Camera-type eye (tissue), 1 donor: Measurements from ENCODE around the gene RBM7. TPM values are rescaled to one million over a fixed set of nuclear protein-coding genes. Genes with fewer than 3 reads are reported as not detected.

Experiments
- total RNA-seq: library from RNA; depleted of rRNA; stranded (reverse); fragments of >200 nt; gene quantifications from one replicate; pipeline ENCODE4 v1.2.3, GENCODE V29; 2014

Gene RBM7, protein sequence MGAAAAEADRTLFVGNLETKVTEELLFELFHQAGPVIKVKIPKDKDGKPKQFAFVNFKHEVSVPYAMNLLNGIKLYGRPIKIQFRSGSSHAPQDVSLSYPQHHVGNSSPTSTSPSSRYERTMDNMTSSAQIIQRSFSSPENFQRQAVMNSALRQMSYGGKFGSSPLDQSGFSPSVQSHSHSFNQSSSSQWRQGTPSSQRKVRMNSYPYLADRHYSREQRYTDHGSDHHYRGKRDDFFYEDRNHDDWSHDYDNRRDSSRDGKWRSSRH
- 32.2 TPM for total RNA-seq

DNA sequence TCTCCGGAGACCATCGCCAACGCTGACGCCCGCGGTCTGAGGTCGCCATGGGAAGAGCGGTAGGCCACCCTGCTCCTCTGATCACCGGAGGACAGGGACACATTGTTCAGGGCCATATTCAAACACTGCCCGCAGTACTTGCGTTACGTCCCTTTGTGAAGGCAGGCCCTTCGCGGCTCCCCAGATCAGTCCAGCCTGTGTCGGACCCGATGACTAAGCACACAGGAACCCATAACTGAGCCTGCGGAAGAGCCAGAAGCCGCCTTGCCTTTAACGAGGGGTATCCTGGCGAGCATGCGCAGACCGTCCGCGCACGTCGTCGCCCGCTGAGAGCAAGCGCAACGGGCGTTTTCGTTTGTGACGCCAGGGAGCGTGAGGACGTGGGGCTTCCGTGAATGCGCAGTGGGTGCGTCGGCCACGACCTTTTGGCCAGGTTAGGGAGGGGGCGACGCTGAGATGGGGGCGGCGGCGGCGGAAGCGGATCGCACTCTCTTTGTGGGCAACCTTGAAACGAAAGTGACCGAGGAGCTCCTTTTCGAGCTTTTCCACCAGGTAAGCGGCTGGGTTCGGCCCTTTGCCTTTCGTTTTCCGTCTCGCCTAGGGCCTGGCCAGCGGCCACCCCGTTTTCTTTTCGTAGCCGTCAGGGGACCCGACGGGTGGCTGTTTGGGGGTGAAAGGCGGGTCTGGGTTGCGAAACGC, at the start of gene RBM7, which contains the start of gene C11orf71:
RBM7 (plus strand) TSS at position 451 of the 699 bp plus-strand sequence; CDS start at position 457, 6 bp downstream.
C11orf71 (minus strand) TSS at position 296 of the 699 bp plus-strand sequence; CDS start at position 116, 180 bp downstream.

DNA sequence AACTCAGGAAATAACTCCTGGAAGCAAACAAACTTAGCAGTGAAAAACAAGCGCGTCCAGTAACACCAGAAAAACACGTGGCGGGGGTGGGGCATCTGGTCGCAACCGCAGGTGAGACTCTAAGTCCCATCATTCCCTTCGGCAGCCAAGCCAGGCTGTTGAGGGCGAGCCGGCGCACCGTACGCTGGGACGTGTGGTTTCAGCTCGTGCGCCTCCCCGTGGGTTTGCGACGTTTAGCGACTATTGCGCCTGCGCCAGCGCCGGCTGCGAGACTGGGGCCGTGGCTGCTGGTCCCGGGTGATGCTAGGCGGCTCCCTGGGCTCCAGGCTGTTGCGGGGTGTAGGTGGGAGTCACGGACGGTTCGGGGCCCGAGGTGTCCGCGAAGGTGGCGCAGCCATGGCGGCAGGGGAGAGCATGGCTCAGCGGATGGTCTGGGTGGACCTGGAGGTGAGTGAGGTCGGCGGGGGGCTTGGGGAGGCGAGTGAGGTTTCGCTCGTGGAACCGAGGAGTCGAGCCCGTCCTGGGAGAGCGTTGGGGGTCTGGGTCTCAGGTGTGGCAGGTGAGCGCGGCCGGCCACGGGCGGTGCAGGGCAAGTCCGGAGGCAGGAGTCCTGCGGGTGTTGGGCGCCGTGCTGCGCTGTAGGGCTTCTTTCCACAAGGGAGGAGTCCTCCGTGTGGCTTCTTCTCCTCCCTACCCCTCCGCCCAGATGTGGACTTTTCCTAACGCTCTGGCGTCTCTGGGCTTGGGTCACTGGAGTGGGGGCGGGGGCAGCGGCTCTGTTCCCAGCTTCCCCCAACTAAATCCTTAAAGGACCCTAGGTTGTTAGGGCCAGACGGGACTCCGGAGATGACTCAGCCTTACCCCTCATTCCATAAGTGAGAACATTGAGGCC, 39.0 kb downstream of the RBM7 start, which contains the start of gene REXO2:
REXO2 (plus strand) TSS at position 239 of the 892 bp plus-strand sequence; CDS start at position 301, 62 bp downstream.

Other genes starting within 250 kb of the RBM7 start
- gene NNMT, start 104.3 kb upstream of the RBM7 start, total RNA-seq: 2.1 TPM
- gene C11orf71, start 155 bp upstream of the RBM7 start, total RNA-seq: 12.4 TPM
- gene REXO2, start 38.8 kb downstream of the RBM7 start, total RNA-seq: 57.8 TPM
- not detected for gene NXPE1, start 159.2 kb downstream of the RBM7 start, total RNA-seq
- gene NXPE4, start 195.1 kb downstream of the RBM7 start, total RNA-seq: not detected